Posterior cingulate gyrus (tissue), 11 donors: ENCODE results near the gene BLNK.
"Not testable (repeated sequence)": the region's sequence is repeated elsewhere in the genome, so short reads cannot be mapped to it uniquely, and the experiment has no call there.

ENCODE experiments used
- DNase-seq, 10 donors: peaks; one replicate each; pipeline versions ENCODE4 v3.0.0 to v3.0.0-alpha.2; 2020 to 2021; ENCODE audit warnings: mixed read lengths in 3 of 10
- intact Hi-C: fragments of 100-400 bp; cut with DNase I; formaldehyde crosslinking; loops from one replicate; pipeline ENCODE4 v1.15.1; 2023

The BLNK gene

GRCh38 chr10:96230527-96230926 is 40.8 kb downstream of the BLNK start:
- no peak for DNase-seq
- intact Hi-C loops: no loop called here

GRCh38 chr10:96229568-96230030 is 41.8 kb downstream of the BLNK start:
- intact Hi-C loops: loop anchor here (1.0 kb wide), 1 partner anchor 64 kb away; no protein-coding TSS in a partner anchor
- DNase-seq: peak in 9 of 10 donors; percentile 26 to 92 (median 66)

- no peak for DNase-seq
- intact Hi-C loops: no loop called here
Measured at GRCh38 chr10:96228408-96228994, 42.9 kb downstream of the BLNK start.

GRCh38 chr10:96227206-96227605 is 44.2 kb downstream of the BLNK start:
- no peak for DNase-seq
- intact Hi-C loops: no loop called here

- no peak for DNase-seq
- intact Hi-C loops: no loop called here
Measured at GRCh38 chr10:96225119-96225518, 46.2 kb downstream of the BLNK start.

GRCh38 chr10:96222908-96223307 is 48.5 kb downstream of the BLNK start:
- intact Hi-C loops: no loop called here
- no peak for DNase-seq

- intact Hi-C loops: no loop called here
Measured at GRCh38 chr10:96222441-96222840, 48.9 kb downstream of the BLNK start.

GRCh38 chr10:96218826-96219225 is 52.5 kb downstream of the BLNK start:
- no peak for DNase-seq
- intact Hi-C loops: no loop called here

More at GRCh38 chr10:96222441-96222840, 48.9 kb downstream of the BLNK start:
- no peak for DNase-seq

GRCh38 chr10:96217711-96218110 is 53.7 kb downstream of the BLNK start:
- DNase-seq: no peak
- intact Hi-C loops: no loop called here

GRCh38 chr10:96216775-96217174 is 54.6 kb downstream of the BLNK start:
- intact Hi-C loops: no loop called here
- no peak for DNase-seq

- DNase-seq: no peak
- intact Hi-C loops: no loop called here
Measured at GRCh38 chr10:96212911-96213310, 58.5 kb downstream of the BLNK start.

- DNase-seq: no peak
- intact Hi-C loops: no loop called here
Measured at GRCh38 chr10:96211764-96212163, 59.6 kb downstream of the BLNK start.

- DNase-seq: no peak
- intact Hi-C loops: no loop called here
Measured at GRCh38 chr10:96208946-96209345, 62.4 kb downstream of the BLNK start.

- intact Hi-C loops: no loop called here
- no peak for DNase-seq
Measured at GRCh38 chr10:96208271-96208670, 63.1 kb downstream of the BLNK start.

GRCh38 chr10:96205580-96205979 is 65.8 kb downstream of the BLNK start:
- DNase-seq: no peak
- intact Hi-C loops: no loop called here

GRCh38 chr10:96201525-96201924 is 69.8 kb downstream of the BLNK start:
- DNase-seq: no peak
- intact Hi-C loops: no loop called here

GRCh38 chr10:96189505-96189904 is 81.9 kb downstream of the BLNK start:
- intact Hi-C loops, DNase-seq: not testable (repeated sequence)

- no peak for DNase-seq
- intact Hi-C loops: no loop called here
Measured at GRCh38 chr10:96188916-96189315, 82.5 kb downstream of the BLNK start.

GRCh38 chr10:96188421-96188820 is 82.9 kb downstream of the BLNK start:
- no peak for DNase-seq
- intact Hi-C loops: no loop called here

- DNase-seq: no peak
- intact Hi-C loops: no loop called here
Measured at GRCh38 chr10:96176985-96177384, 94.4 kb downstream of the BLNK start.

- no peak for DNase-seq
Measured at GRCh38 chr10:96172666-96173065, 98.7 kb downstream of the BLNK start.

GRCh38 chr10:96170230-96170629 is 101.1 kb downstream of the BLNK start:
- intact Hi-C loops: no loop called here
- DNase-seq: no peak

More at GRCh38 chr10:96172666-96173065, 98.7 kb downstream of the BLNK start:
- intact Hi-C loops: no loop called here

- DNase-seq: no peak
- intact Hi-C loops: no loop called here
Measured at GRCh38 chr10:96168546-96168945, 102.8 kb downstream of the BLNK start.
